Astrocyte of the cerebellum (primary cell): Measurements from ENCODE around the gene WDFY2.
A peak's percentile ranks its signal among the peaks of the same experiment; 100 is the strongest.
"Not testable (repeated sequence)": the region's sequence is repeated elsewhere in the genome, so short reads cannot be mapped to it uniquely, and the experiment has no call there.

Source experiments
- DNase-seq: peaks from one replicate; pipeline ENCODE4 v3.0.0-alpha.2; 2011; ENCODE audit warnings: low read depth
- H3K4me3 ChIP-seq: 2 replicates; pipeline ENCODE4 v1.5.1; 2011; ENCODE audit warnings: mild to moderate bottlenecking, low read depth, low read length, moderate library complexity
- in situ Hi-C: cut with HindIII; loops from 2 replicates; pipeline ENCODE4 v1.10.0; 2017; ENCODE audit warnings: low sequenced_read_pairs
- TF ChIP-seq, protein P1 (sequence below): IDR thresholded peaks from 2 replicates; pipeline ENCODE4 v1.5.1; 2012; ENCODE audit warnings: low read length, low read depth, moderate library complexity, mild to moderate bottlenecking; ENCODE audit errors: missing control alignments

Gene WDFY2

GRCh38 chr13:51643882-51644281 lies 59.6 kb downstream of the WDFY2 start:
- peak; percentile 84 for DNase-seq
- in situ Hi-C loops, result no loop called here
- TF ChIP-seq, protein P1, sequence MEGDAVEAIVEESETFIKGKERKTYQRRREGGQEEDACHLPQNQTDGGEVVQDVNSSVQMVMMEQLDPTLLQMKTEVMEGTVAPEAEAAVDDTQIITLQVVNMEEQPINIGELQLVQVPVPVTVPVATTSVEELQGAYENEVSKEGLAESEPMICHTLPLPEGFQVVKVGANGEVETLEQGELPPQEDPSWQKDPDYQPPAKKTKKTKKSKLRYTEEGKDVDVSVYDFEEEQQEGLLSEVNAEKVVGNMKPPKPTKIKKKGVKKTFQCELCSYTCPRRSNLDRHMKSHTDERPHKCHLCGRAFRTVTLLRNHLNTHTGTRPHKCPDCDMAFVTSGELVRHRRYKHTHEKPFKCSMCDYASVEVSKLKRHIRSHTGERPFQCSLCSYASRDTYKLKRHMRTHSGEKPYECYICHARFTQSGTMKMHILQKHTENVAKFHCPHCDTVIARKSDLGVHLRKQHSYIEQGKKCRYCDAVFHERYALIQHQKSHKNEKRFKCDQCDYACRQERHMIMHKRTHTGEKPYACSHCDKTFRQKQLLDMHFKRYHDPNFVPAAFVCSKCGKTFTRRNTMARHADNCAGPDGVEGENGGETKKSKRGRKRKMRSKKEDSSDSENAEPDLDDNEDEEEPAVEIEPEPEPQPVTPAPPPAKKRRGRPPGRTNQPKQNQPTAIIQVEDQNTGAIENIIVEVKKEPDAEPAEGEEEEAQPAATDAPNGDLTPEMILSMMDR, result no peak
- no peak overlapping the region for H3K4me3 ChIP-seq

GRCh38 chr13:51644654-51645053 lies 60.4 kb downstream of the WDFY2 start:
- no peak for DNase-seq
- TF ChIP-seq, protein P1, result no peak
- in situ Hi-C loops, result no loop called here
- H3K4me3 ChIP-seq, result no peak overlapping the region

DNA sequence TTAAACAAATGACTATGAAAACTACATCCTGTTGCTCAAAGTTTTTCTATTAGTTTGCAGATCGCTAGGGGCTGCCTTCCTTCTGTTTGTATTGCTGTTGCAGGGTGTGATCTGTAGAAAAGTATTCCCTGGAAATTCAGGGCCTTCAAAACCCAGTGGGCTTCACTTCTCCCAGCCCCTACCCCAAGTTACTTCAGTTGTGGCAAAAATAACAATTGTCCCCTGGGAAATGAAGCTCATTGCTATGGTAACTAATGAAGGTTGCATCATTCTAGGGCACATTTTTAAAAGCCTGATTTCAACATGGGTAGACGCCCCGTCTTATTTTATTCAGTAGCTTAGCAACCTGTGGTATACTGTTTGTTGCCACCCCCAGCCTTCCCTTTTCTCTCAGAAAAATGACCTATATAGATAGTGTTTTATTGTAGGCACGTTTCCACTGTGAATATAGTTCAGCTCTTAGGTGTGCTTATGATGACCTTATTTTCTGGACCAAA lies 60.9 kb downstream of the WDFY2 start:
- H3K4me3 ChIP-seq, result no peak overlapping the region
- in situ Hi-C loops, result no loop called here
- peak; percentile 46 for DNase-seq
- TF ChIP-seq, protein P1, result no peak

GRCh38 chr13:51645761-51646670 lies 61.8 kb downstream of the WDFY2 start:
- TF ChIP-seq, protein P1, result no peak
- no peak overlapping the region for H3K4me3 ChIP-seq
- in situ Hi-C loops, result no loop called here
- DNase-seq, result no peak

DNA sequence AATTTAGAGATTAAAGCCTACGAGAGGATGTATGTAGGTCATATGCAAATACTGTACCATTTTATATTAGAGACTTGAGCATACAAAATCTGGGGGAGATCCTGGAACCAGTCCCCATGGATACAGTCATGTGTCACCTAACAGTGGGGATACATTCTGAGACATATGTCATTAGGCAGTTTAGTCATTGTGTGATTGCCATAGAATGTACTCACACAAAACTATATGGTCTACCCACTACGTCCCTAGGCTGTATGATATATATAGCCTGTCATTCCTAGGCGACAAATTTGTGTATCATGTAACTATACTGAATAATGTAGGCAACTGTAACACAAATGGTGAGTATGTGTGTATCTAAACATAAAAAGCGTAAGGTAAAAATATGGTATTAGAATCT lies 62.8 kb downstream of the WDFY2 start:
- TF ChIP-seq, protein P1, result no peak
- no peak overlapping the region for H3K4me3 ChIP-seq
- in situ Hi-C loops, result no loop called here
- no peak for DNase-seq

- in situ Hi-C loops, H3K4me3 ChIP-seq, DNase-seq: not testable (repeated sequence)
Observed at GRCh38 chr13:51652193-51652592, 67.9 kb downstream of the WDFY2 start.
